Activated naive CD4-positive, alpha-beta T cell treated with anti-CD3 and anti-CD28 coated beads, Interleukin-2, amount 50 U/mL, for 24 hours (primary cell): ENCODE measurements around the gene ZFAND3.

Experiments used
- H3K27ac Mint-ChIP-seq: one replicate; pipeline ENCODE4 v1.8.0; 2021; ENCODE audit warnings: mild to moderate bottlenecking, mixed read lengths
- H3K27me3 Mint-ChIP-seq: one replicate; pipeline ENCODE4 v1.8.0; 2021; ENCODE audit warnings: mixed read lengths
- H3K36me3 Mint-ChIP-seq: one replicate; pipeline ENCODE4 v1.8.0; 2021; ENCODE audit warnings: mixed read lengths
- H3K4me1 Mint-ChIP-seq: one replicate; pipeline ENCODE4 v1.8.0; 2021; ENCODE audit warnings: mixed read lengths
- H3K4me3 Mint-ChIP-seq: one replicate; pipeline ENCODE4 v1.8.0; 2021; ENCODE audit warnings: mild to moderate bottlenecking, mixed read lengths
- H3K9me3 Mint-ChIP-seq: one replicate; pipeline ENCODE4 v1.8.0; 2021; ENCODE audit warnings: mixed read lengths

Gene ZFAND3

DNA sequence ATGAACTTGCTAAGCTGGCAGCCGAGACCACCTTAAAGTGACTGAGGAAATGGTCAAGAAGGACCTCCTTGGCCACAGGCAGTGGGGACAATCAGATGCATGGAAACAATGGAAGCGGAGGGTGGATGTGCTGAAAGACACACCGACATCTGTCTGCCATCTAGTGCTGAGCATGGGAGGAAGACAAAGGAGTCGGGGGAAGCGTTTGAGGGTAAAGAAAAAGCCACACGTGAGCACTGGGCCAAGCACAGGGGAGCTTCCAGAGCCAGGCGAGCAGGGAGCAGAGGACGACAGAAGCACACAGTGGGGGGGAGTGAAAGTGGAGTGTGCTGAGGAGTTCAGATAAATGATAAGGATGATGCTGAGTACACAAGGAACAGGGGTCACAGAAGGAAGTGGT, 367.8 kb downstream of the ZFAND3 start:
- H3K4me3 Mint-ChIP-seq = no peak overlapping the region
- no peaks in the 10 kb centered on the region for H3K9me3 Mint-ChIP-seq
- H3K27me3 Mint-ChIP-seq = no peaks in the 10 kb centered on the region
- no peak overlapping the region for H3K27ac Mint-ChIP-seq
- H3K4me1 Mint-ChIP-seq = no peaks in the 10 kb centered on the region
- peaks cover 7% of the 10 kb centered on the region for H3K36me3 Mint-ChIP-seq

DNA sequence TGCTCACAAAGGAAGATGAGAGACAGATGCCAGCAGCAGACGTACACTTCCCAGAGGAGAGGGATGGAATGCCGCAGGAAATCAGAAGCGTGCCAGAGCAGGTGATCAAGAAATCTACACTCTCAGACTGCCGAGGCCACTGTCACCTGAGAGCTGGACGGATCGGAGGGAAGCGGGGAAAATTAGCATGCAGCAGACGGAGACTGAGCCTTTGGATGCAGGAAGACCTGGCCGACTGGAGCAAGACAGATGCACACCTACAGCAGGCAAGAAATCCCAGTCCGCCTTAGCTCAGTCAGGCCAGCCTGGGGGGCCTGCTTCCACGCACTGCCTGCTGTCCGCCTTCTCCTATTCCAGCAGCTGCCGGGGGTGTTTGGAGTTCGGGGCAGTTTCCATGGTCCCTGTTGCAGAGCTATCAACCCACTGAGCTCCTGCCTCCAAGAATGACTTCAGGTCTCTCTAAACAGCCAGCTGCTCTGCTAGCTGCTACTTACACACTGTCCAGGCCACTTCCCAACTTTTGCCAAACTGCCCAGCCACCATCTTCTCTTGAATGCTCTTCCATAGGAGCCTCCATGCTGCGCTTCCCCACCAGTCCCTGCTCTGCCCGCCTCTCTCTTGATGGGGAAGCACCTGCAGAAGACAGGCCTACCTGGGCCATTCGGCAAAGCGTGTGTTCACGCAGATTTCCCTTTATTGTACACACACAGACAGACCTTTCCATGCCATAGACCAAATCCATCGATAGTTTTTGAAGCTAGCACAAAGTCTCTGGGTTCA, 368.5 kb downstream of the ZFAND3 start:
- Mint-ChIP-seq H3K9me3 (no peaks in the 10 kb centered on the region), H3K27ac (no peak overlapping the region), H3K27me3 (no peaks in the 10 kb centered on the region), H3K4me3 (no peak overlapping the region), H3K4me1 (no peaks in the 10 kb centered on the region), H3K36me3 (peaks cover 7% of the 10 kb centered on the region)

DNA sequence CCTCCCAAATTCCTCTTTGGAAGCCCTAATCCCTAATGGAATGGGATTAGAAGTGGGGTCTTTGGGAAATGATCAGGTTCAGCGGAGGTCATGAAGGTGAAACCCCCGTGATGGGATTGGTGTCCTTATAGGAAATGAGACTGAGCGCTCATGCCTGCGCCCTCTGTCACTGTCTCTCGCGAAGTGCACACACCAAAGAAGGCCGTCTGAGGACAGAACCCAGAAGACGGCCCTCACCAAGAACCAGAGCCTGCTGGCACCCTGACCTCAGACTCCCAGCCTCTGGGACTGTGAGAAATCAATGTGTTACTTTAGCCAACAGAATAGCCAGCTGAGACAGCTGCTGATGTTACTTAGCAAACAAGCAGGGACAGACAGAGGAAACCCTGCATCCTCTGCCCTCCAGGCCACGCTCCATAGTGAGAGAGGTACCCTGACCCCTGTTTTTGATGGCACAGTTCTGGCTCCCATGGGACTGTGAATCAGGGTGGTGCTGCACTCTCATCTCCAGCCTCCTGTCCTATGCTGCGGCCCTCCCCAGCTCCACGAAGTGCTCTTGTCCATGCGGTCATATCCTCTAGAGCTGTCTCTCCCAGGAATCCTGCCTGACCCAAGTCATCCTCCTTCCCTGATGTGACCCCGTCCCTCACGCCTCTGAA, 369.3 kb downstream of the ZFAND3 start:
- Mint-ChIP-seq H3K36me3 (peaks cover 6% of the 10 kb centered on the region), H3K9me3 (no peaks in the 10 kb centered on the region), H3K4me3 (no peak overlapping the region), H3K27me3 (no peaks in the 10 kb centered on the region), H3K4me1 (no peaks in the 10 kb centered on the region), H3K27ac (no peak overlapping the region)

DNA sequence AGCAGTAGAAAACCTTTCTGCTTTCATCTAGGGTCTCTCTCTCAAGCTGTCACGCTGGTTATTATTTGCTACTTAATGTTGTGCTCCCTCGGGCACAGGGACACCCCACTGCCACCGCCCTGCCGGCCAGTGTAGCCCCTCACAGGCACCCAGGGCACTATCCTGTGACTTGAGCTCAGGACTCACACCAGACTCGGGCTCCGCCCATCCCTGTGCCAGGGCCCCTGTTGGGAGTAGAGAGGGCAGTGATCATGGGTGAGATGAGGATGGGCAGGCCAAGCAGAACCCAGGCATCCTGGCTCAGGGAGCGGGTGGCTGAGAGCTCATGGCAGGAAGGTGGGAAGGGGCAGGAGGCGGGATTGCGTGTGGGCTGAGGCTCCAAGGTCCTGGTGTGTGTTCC, 371.9 kb downstream of the ZFAND3 start:
- H3K4me1 Mint-ChIP-seq = no peaks in the 10 kb centered on the region
- H3K9me3 Mint-ChIP-seq = no peaks in the 10 kb centered on the region
- H3K4me3 Mint-ChIP-seq = no peak overlapping the region
- H3K27me3 Mint-ChIP-seq = no peaks in the 10 kb centered on the region
- H3K36me3 Mint-ChIP-seq = peaks cover 8% of the 10 kb centered on the region
- no peak overlapping the region for H3K27ac Mint-ChIP-seq

DNA sequence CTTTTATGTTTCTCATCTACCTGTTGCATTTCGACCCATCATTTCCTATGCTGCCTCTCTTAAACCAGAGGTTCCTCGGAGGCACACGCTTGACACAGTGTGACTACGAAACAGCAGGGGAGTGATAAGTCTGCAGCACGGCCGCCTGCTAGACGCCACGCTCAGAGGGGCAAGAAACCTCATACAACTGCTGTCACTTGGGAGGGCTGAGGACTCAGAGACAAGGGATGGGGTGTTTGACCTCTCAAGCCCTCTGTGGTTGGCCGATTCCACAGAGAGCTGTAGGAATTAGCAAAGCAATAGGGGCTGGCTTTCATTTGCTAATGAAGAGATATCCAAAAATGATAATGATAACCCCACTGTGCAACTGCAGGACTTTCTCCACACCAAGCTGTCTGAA, 372.5 kb downstream of the ZFAND3 start:
- H3K9me3 Mint-ChIP-seq = no peaks in the 10 kb centered on the region
- no peaks in the 10 kb centered on the region for H3K27me3 Mint-ChIP-seq
- H3K4me1 Mint-ChIP-seq = no peaks in the 10 kb centered on the region
- no peak overlapping the region for H3K4me3 Mint-ChIP-seq
- H3K36me3 Mint-ChIP-seq = peaks cover 11% of the 10 kb centered on the region
- H3K27ac Mint-ChIP-seq = no peak overlapping the region

DNA sequence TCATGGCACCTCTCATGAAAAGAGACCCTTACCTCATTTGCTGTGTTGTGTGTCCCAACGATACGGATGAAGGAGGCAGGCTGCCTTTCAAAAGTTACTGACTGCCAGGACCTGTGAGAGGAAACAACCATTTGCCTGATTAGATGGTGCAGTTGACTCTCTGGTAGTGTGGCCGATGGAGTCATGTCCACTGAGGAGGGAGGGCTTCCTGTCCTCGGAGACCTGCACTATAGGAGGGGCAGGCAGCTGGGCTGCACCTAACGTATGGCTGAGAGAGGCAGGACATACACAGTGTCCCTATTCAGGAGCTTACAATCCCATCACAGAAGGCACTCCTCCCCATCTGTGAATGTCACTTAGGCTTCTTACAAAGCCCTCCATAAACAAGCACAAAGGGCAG, 373.0 kb downstream of the ZFAND3 start:
- Mint-ChIP-seq H3K27ac (no peak overlapping the region), H3K27me3 (no peaks in the 10 kb centered on the region), H3K36me3 (peaks cover 9% of the 10 kb centered on the region), H3K4me3 (no peak overlapping the region), H3K9me3 (no peaks in the 10 kb centered on the region), H3K4me1 (no peaks in the 10 kb centered on the region)

DNA sequence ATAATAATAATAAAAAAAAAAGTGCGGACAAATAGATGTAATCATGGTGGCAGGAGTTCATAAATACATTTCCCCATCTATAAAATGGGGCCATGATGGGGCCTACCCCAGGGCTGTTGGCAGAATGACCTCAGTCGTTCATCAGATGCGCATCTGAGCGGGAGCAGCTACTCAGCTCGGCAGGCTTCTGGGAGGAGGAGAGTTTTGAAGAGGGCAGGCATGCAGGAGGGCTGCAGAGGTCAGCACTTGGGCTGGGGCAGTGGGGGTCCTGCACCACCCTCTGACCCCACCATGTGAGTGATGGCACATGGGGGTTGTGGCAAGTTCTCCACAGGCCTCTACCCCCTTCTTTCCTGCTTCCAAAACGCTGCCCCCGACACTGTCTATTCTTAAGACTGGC, 373.5 kb downstream of the ZFAND3 start:
- Mint-ChIP-seq H3K27ac (no peak overlapping the region), H3K9me3 (no peaks in the 10 kb centered on the region), H3K4me1 (no peaks in the 10 kb centered on the region), H3K36me3 (peaks cover 12% of the 10 kb centered on the region), H3K4me3 (no peak overlapping the region), H3K27me3 (no peaks in the 10 kb centered on the region)

DNA sequence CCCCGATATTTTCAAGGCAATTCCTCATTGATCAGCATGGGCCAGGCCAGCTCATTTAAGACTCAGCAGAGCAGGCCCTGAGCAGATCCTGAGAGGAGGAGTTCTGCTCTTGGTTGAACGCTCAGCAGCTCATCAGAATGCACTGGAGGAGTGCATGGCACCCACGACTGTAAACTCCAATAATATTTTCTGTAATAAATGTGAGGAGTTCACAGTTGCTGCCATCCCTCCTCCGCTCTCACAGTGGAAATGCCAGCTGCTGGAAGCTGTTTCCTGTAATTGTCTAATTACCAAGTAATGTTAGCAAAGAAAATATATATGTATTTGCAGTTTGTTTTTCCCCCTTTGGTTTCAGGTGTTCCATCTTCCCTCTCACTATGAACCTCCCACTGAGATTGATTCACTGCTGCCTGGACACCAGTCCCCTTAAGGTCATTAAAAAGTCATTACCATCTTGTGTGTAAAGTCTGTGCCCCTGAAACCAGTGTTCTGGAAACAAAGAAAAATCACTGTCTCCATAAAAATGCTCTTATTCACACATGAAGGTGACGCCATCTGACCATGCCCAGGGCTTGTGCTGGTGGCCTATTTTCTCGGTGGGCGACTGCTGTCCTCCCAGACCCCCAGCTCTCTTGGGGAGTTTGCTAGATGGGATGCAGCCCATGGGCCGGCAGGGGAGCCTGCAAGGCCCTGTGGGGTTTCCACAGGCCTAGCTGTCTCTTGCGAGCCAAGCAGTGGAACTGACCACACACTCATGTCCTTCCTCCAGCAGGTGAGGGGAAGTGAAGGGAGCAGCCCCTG, 374.2 kb downstream of the ZFAND3 start:
- H3K4me1 Mint-ChIP-seq = no peaks in the 10 kb centered on the region
- H3K9me3 Mint-ChIP-seq = no peaks in the 10 kb centered on the region
- peaks cover 12% of the 10 kb centered on the region for H3K36me3 Mint-ChIP-seq
- H3K27me3 Mint-ChIP-seq = no peaks in the 10 kb centered on the region
- no peak overlapping the region for H3K4me3 Mint-ChIP-seq
- no peak overlapping the region for H3K27ac Mint-ChIP-seq

DNA sequence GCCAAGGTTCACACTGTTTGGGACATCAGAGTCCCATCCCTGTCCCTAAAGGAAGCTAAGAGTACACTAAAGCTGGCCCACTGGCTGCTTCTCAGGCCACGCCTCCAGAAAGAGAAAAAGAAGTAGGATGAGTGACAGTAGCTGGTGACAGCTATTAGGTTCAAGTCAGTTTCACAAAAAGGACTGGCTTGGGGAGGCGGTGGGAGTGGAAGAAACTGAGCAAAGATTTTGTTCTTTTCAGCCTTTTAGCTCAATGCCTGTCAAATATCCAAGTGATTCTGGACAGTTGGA, 374.7 kb downstream of the ZFAND3 start:
- no peak overlapping the region for H3K27ac Mint-ChIP-seq
- H3K36me3 Mint-ChIP-seq = peaks cover 12% of the 10 kb centered on the region
- H3K4me1 Mint-ChIP-seq = no peaks in the 10 kb centered on the region
- no peak overlapping the region for H3K4me3 Mint-ChIP-seq
- H3K9me3 Mint-ChIP-seq = no peaks in the 10 kb centered on the region
- no peaks in the 10 kb centered on the region for H3K27me3 Mint-ChIP-seq

DNA sequence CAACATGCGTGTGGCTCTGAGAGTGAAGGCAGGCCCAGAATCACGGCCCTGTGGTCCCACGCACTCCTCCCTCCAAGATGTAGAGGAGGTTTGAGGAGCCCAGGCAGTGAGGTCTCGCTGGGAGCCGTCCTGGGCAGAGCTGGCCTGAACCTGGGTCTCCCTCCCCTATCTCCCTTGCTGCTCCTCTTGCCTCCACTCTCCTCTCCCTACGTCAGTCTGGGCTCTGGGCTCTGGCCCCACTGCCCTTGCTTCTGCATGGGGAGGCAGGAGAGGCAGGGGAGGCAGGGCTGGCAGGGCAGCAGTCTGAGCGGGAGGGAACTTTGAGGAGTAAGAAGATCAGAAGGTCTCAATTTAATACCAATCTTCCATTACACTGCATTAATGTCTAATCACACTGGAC, 375.1 kb downstream of the ZFAND3 start:
- H3K9me3 Mint-ChIP-seq = no peaks in the 10 kb centered on the region
- H3K4me3 Mint-ChIP-seq = no peak overlapping the region
- H3K4me1 Mint-ChIP-seq = no peaks in the 10 kb centered on the region
- H3K27ac Mint-ChIP-seq = no peak overlapping the region
- H3K36me3 Mint-ChIP-seq = peaks cover 12% of the 10 kb centered on the region
- H3K27me3 Mint-ChIP-seq = no peaks in the 10 kb centered on the region

DNA sequence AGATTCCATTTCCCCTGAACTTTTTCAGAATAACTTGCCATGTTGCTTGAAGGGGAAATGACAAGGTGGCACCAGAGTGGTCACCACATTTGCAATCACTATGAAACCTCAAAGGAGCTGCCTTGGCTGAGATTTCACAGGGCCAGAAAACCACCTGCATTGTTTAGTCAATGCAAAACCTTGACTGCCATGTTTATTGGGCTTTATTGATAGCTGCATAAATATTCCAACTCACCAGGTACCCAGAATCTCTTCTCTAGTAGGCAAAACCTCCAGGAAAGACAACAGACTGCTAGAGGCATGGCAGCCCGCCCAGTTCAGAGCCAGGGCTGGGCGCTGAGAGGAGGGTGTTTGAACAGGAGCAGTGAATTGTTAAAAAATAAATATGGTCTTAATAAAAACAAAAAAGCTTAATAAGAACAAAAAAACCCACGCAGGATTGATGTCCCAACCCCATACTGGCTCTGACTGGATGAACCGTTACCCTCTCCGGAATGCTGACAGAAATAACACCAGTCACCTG, 375.6 kb downstream of the ZFAND3 start:
- Mint-ChIP-seq H3K36me3 (peaks cover 12% of the 10 kb centered on the region), H3K9me3 (no peaks in the 10 kb centered on the region), H3K27ac (no peak overlapping the region), H3K4me3 (no peak overlapping the region), H3K4me1 (peaks cover under 1% of the 10 kb centered on the region), H3K27me3 (no peaks in the 10 kb centered on the region)

DNA sequence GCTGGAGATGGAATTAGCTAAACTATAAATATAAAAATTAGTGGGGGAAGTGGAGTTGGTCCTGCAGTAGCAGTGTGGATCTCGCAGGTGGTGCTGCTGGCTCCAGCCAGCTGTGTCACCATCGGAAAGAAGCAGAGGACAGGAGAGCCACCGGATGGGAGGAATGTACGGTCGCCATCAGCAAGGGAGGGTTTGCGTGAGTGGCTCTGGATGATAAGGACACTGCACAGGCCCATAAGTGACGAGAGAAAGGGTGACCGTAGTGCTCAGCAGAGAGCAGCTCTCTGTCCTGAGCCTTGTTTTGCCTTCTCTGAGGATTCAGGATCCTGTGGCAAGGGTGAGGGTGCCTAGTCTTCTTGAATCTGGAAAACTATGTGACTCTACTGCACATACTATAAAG, 378.7 kb downstream of the ZFAND3 start:
- no peak overlapping the region for H3K4me3 Mint-ChIP-seq
- peaks cover 12% of the 10 kb centered on the region for H3K36me3 Mint-ChIP-seq

More for the DNA sequence above, 378.7 kb downstream of the ZFAND3 start:
- Mint-ChIP-seq H3K4me1 (peaks cover 5% of the 10 kb centered on the region), H3K27ac (no peak overlapping the region), H3K9me3 (no peaks in the 10 kb centered on the region), H3K27me3 (no peaks in the 10 kb centered on the region)
